Measurements from ENCODE around the gene TIMM10B. TPM values are rescaled to one million over a fixed set of nuclear protein-coding genes. Genes with fewer than 3 reads are reported as not detected.

The TIMM10B gene
- total and polyA plus RNA-seq, 2 of the 13 experiments (the other 11 are each of a cell fraction or from before 2014, with no cell fraction given) = 34.9 to 39.5 TPM

- Histone ChIP-seq H3K27me3 (ENCODE audit: control insufficient read depth in 1 of 2, insufficient read depth in 2 of 2, low read length in 2 of 2) (no peaks in the 10 kb centered on the region), H3K27ac (ENCODE audit: extremely low read length, insufficient read depth, low read length) (no peak overlapping the region), H4K20me1 (ENCODE audit: insufficient read depth, low read length) (no peaks in the 10 kb centered on the region), H3K4me1 (ENCODE audit: insufficient read depth, low read length) (no peaks in the 10 kb centered on the region), H3K79me2 (ENCODE audit: insufficient read depth, low read length) (no peaks in the 10 kb centered on the region), H3K36me3 (replicated peaks in 1 of 2; ENCODE audit: control insufficient read depth in 1 of 2, insufficient read depth in 2 of 2, low read length in 2 of 2) (peaks cover 0 to 7% of the 10 kb centered on the region in 2 experiments; a peak in 3 of 5 replicates), H3K4me3 (replicated peaks in 1 of 3; ENCODE audit: insufficient read depth in 1 of 3, low read depth in 2 of 3, low read length in 3 of 3) (no peak overlapping the region), H3K9ac (ENCODE audit: insufficient read depth, low read depth, low read length) (no peak overlapping the region), H3K9me3 (ENCODE audit: low read length) (no peaks in the 10 kb centered on the region), H2AFZ (ENCODE audit: low read length) (no peak overlapping the region), H3K4me2 (ENCODE audit: low read depth, low read length) (no peak overlapping the region)
- 71% methylated on average over 2 of the region's 2 CpGs for WGBS (ENCODE audit: low lambda C conversion rate)
- ChIA-PET POLR2A (no interaction called here), CTCF (ENCODE audit: low intra/inter-chr PET ratio, low total read pairs) (no interaction called here)
- in situ Hi-C loops (cut with HindIII; ENCODE audit: extremely low pct_ligation_motif_present, low pct_unique_long_range_greater_than_20kb) = no loop called here
- intact Hi-C loops (cut with micrococcal nuclease; ENCODE audit: unreplicated experiment) = no loop called here
- no TSS peak for BruUV-seq (replicated peaks)
- DNase-seq (ENCODE audit: low spot score) = no peak
- no peak for ATAC-seq
- no peak for FAIRE-seq
- TF ChIP-seq TFDP1 (CRISPR knock-in tag; IDR thresholded peaks at IDR 0.05; ENCODE audit: borderline replicate concordance) = no peak
- TF ChIP-seq HMGA1 (CRISPR knock-in tag; conservative IDR thresholded peaks at IDR 0.05) = no peak
- TF ChIP-seq, protein P1, sequence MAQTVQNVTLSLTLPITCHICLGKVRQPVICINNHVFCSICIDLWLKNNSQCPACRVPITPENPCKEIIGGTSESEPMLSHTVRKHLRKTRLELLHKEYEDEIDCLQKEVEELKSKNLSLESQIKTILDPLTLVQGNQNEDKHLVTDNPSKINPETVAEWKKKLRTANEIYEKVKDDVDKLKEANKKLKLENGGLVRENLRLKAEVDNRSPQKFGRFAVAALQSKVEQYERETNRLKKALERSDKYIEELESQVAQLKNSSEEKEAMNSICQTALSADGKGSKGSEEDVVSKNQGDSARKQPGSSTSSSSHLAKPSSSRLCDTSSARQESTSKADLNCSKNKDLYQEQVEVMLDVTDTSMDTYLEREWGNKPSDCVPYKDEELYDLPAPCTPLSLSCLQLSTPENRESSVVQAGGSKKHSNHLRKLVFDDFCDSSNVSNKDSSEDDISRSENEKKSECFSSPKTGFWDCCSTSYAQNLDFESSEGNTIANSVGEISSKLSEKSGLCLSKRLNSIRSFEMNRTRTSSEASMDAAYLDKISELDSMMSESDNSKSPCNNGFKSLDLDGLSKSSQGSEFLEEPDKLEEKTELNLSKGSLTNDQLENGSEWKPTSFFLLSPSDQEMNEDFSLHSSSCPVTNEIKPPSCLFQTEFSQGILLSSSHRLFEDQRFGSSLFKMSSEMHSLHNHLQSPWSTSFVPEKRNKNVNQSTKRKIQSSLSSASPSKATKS (CRISPR knock-in tag; IDR thresholded peaks at IDR 0.05) = no peak
- no peak for TF ChIP-seq RCOR2 (CRISPR knock-in tag; IDR thresholded peaks at IDR 0.05)
- TF ChIP-seq, protein P2, sequence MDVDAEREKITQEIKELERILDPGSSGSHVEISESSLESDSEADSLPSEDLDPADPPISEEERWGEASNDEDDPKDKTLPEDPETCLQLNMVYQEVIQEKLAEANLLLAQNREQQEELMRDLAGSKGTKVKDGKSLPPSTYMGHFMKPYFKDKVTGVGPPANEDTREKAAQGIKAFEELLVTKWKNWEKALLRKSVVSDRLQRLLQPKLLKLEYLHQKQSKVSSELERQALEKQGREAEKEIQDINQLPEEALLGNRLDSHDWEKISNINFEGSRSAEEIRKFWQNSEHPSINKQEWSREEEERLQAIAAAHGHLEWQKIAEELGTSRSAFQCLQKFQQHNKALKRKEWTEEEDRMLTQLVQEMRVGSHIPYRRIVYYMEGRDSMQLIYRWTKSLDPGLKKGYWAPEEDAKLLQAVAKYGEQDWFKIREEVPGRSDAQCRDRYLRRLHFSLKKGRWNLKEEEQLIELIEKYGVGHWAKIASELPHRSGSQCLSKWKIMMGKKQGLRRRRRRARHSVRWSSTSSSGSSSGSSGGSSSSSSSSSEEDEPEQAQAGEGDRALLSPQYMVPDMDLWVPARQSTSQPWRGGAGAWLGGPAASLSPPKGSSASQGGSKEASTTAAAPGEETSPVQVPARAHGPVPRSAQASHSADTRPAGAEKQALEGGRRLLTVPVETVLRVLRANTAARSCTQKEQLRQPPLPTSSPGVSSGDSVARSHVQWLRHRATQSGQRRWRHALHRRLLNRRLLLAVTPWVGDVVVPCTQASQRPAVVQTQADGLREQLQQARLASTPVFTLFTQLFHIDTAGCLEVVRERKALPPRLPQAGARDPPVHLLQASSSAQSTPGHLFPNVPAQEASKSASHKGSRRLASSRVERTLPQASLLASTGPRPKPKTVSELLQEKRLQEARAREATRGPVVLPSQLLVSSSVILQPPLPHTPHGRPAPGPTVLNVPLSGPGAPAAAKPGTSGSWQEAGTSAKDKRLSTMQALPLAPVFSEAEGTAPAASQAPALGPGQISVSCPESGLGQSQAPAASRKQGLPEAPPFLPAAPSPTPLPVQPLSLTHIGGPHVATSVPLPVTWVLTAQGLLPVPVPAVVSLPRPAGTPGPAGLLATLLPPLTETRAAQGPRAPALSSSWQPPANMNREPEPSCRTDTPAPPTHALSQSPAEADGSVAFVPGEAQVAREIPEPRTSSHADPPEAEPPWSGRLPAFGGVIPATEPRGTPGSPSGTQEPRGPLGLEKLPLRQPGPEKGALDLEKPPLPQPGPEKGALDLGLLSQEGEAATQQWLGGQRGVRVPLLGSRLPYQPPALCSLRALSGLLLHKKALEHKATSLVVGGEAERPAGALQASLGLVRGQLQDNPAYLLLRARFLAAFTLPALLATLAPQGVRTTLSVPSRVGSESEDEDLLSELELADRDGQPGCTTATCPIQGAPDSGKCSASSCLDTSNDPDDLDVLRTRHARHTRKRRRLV (CRISPR knock-in tag; IDR thresholded peaks at IDR 0.05) = no peak
- TF ChIP-seq GLI4 (CRISPR knock-in tag; IDR thresholded peaks at IDR 0.05; ENCODE audit: borderline replicate concordance) = no peak
- TF ChIP-seq ZNF343 (CRISPR knock-in tag; IDR thresholded peaks at IDR 0.05) = no peak
- TF ChIP-seq KLF6 (CRISPR knock-in tag; IDR thresholded peaks at IDR 0.05) = no peak
- no peak for TF ChIP-seq HHEX (CRISPR knock-in tag; IDR thresholded peaks at IDR 0.05)
- TF ChIP-seq POLR2A (IDR thresholded peaks at IDR 0.05; ENCODE audit: insufficient read depth in 1 of 2, low read depth in 2 of 2, low read length in 2 of 2) = no peak
- no peak for TF ChIP-seq ZNF616 (CRISPR knock-in tag; IDR thresholded peaks at IDR 0.05; ENCODE audit: low read depth)
- no peak for TF ChIP-seq SIX4 (CRISPR knock-in tag; IDR thresholded peaks at IDR 0.05)
Measured at GRCh38 chr11:6458352-6459098, 22.8 kb upstream of the TIMM10B start.
